K562 (cell line): ENCODE data around the gene DPY30. TPM values are rescaled to one million over a fixed set of nuclear protein-coding genes. Genes with fewer than 3 reads are reported as not detected.

Experiments used
- ATAC-seq: fragments of 200-7000 bp; cut with Tn5 transposase; 3 replicates; pipeline ENCODE4 v1.9.1; 2020; ENCODE audit warnings: moderate library complexity
- BruUV-seq: library from RNA; stranded (reverse); fragments of 400-500 nt; replicated peaks from 2 replicates; lab custom pipeline; 2021; lab: Mats Ljungman, UMichigan
- CTCF ChIA-PET: fragments of 300-600 bp; formaldehyde crosslinking; extraction: SDS; loops from one replicate; lab custom pipeline; 2021; ENCODE audit warnings: low intra/inter-chr PET ratio; lab: Yijun Ruan, JAX
- POLR2A ChIA-PET: fragments of 300-600, 350-650 bp; sonication (Branson Sonifier 250); formaldehyde crosslinking; extraction: SDS; loops from one replicate; lab custom pipeline; 2021; ENCODE audit warnings: antibody characterized with exemption, inconsistent platforms; lab: Yijun Ruan, JAX
- DNase-seq, 4 experiments: peaks; one replicate each; pipeline versions ENCODE4 v3.0.0 to v3.0.0-alpha.2; 2011 to 2018; ENCODE audit warnings: low spot score in 3 of 4, mixed read lengths in 3 of 4; ENCODE audit errors: extremely low read depth in 1 of 4
- FAIRE-seq: peaks from 2 replicates; lab custom pipeline; 2011; peaks lifted over from hg19 to GRCh38; lab: Jason Lieb, UNC
- H2AFZ ChIP-seq: 2 replicates; pipeline ENCODE4 v1.6.0; 2011; ENCODE audit warnings: low read depth, low read length, control low read depth, inconsistent platforms
- H3K27ac ChIP-seq: fragments of 200-600 bp; 3 replicates; pipeline ENCODE4 v1.8.0; 2011; ENCODE audit warnings: low read depth, mild to moderate bottlenecking, control low read depth, inconsistent platforms, low read length, moderate library complexity, mixed read lengths; ENCODE audit errors: extremely low read depth
- H3K27me3 ChIP-seq, 2 experiments: fragments of 300-600 bp in 1 of 2; 2 replicates in 1 of 2; 3 replicates in 1 of 2; pipeline versions ENCODE4 v1.6.0 to v1.8.0; 2011; ENCODE audit warnings: inconsistent platforms in 2 of 2, low read length in 2 of 2, mild to moderate bottlenecking in 1 of 2, mixed read lengths in 1 of 2, moderate library complexity in 1 of 2; ENCODE audit not compliant: control insufficient read depth in 2 of 2, insufficient read depth in 2 of 2
- H3K36me3 ChIP-seq: fragments of 300-600 bp; 3 replicates; pipeline ENCODE4 v1.8.0; 2011; ENCODE audit warnings: mild to moderate bottlenecking, low read length, inconsistent platforms; ENCODE audit not compliant: control insufficient read depth, insufficient read depth
- H3K4me1 ChIP-seq, 2 experiments: fragments of 200-600 bp in 1 of 2; replicated peaks in 1 of 2; 2 replicates in 1 of 2; 3 replicates in 1 of 2; pipeline versions ENCODE4 v1.5.1 to v1.8.0; 2011; ENCODE audit warnings: inconsistent platforms in 2 of 2, low read length in 2 of 2, mild to moderate bottlenecking in 1 of 2, mixed read lengths in 1 of 2, moderate library complexity in 1 of 2; ENCODE audit not compliant: control insufficient read depth in 2 of 2, insufficient read depth in 2 of 2
- H3K4me2 ChIP-seq: 2 replicates; pipeline ENCODE4 v1.6.1; 2011; ENCODE audit warnings: low read length, control low read depth, inconsistent platforms, mixed read lengths; ENCODE audit not compliant: insufficient read depth
- H3K4me3 ChIP-seq: fragments of 200-600 bp; sonication (generic), shearing (Covaris generic); 2 replicates; pipeline ENCODE4 v1.5.1; 2016; ENCODE audit warnings: control low read depth, inconsistent platforms
- H3K79me2 ChIP-seq: fragments of 200-600 bp; 3 replicates; pipeline ENCODE4 v1.8.0; 2011; ENCODE audit warnings: low read length, inconsistent platforms; ENCODE audit not compliant: control insufficient read depth, insufficient read depth
- H3K9ac ChIP-seq, 2 experiments: 2 replicates each; pipeline versions ENCODE4 v1.6.0 to v1.6.1; 2011; ENCODE audit warnings: low read depth in 2 of 2, low read length in 2 of 2, control low read depth in 1 of 2, inconsistent platforms in 1 of 2, mild to moderate bottlenecking in 1 of 2, mixed read lengths in 1 of 2; ENCODE audit not compliant: insufficient read depth in 1 of 2
- H3K9me1 ChIP-seq: one replicate; pipeline ENCODE4 v1.6.0; 2011; ENCODE audit warnings: inconsistent platforms, mild to moderate bottlenecking, low read length, moderate library complexity; ENCODE audit not compliant: control insufficient read depth, insufficient read depth
- H3K9me3 ChIP-seq: replicated peaks from 2 replicates; pipeline ENCODE4 v1.5.1; 2011; ENCODE audit warnings: low read depth, low read length, inconsistent platforms; ENCODE audit not compliant: control insufficient read depth, insufficient read depth
- H4K20me1 ChIP-seq: replicated peaks from 2 replicates; pipeline ENCODE4 v1.6.1; 2011; ENCODE audit warnings: low read length, inconsistent platforms, mixed read lengths; ENCODE audit not compliant: control insufficient read depth, insufficient read depth
- CBFA2T3 ChIP-seq: fragments of 450-650 bp; IDR thresholded peaks from 2 replicates; pipeline ENCODE4 v1.6.1; 2017
- MEIS2 ChIP-seq: fragments of 450-650 bp; IDR thresholded peaks from 2 replicates; pipeline ENCODE4 v1.6.1; 2014; ENCODE audit warnings: mild to moderate bottlenecking; ENCODE audit not compliant: partially characterized antibody
- ZNF174 ChIP-seq: fragments of 250-450 bp; sonication (Bioruptor Pico); IDR thresholded peaks from 2 replicates; pipeline ENCODE4 v1.4.0; 2020; ENCODE audit warnings: mild to moderate bottlenecking
- ZNF316 ChIP-seq: fragments of 450-650 bp; IDR thresholded peaks from 2 replicates; pipeline ENCODE4 v1.6.1; 2016
- WGBS: fragments of 100-300 bp; shearing (Covaris generic); methylation state at CpG from one replicate; pipeline ENCODE4 v1.1.6; 2016; ENCODE audit warnings: low coverage, mixed read lengths; ENCODE audit not compliant: insufficient coverage; ENCODE audit errors: missing lambda C conversion rate; 5-methylcytosine and 5-hydroxymethylcytosine counted together
- in situ Hi-C: fragments of 300-500 bp; cut with MboI; formaldehyde crosslinking; loops from 4 replicates; pipeline ENCODE4 v1.15.0; 2018; ENCODE audit warnings: inconsistent platforms, mixed read lengths
- intact Hi-C: fragments of 100-400 bp; cut with micrococcal nuclease; formaldehyde crosslinking; loops from 2 replicates; pipeline ENCODE4 v1.14.2; 2022
- polyA plus RNA-seq, 8 experiments: library from polyadenylated mRNA; depleted of rRNA in 4 of 8; stranded (reverse) in 5 of 8; unstranded in 3 of 8; fragments of >200 nt; fragmentation: Nextera tagmentation in 2 of 8; fragmentation: Illumina TruSeq in 1 of 8; extraction: Ambion mirVana in 2 of 8; extraction: Trizol in 1 of 8; gene quantifications; 2 replicates each; pipeline versions ENCODE4 v1.2.1 to v1.2.3, GENCODE V29; 2011 to 2014; ENCODE audit warnings: inconsistent platforms in 1 of 8, missing spikeins in 1 of 8
- total RNA-seq, 7 experiments: library from RNA; depleted of rRNA in 6 of 7; stranded (reverse); fragments of >200 nt in 6 of 7; fragmentation: Illumina TruSeq in 2 of 7; extraction: Trizol in 2 of 7; gene quantifications; 2 replicates each; pipeline versions ENCODE4 v1.2.1 to v1.2.3, GENCODE V29; 2011 to 2021; ENCODE audit warnings: low replicate concordance in 1 of 7
- TF ChIP-seq, protein P1 (sequence below): fragments of 450-650 bp; IDR thresholded peaks from 2 replicates; pipeline ENCODE4 v1.6.1; 2016
- TF ChIP-seq, protein P2 (sequence below), 2 experiments: IDR thresholded peaks in 1 of 2; conservative IDR thresholded peaks in 1 of 2; 2 replicates each; pipeline ENCODE4 v1.6.1; 2016; ENCODE audit warnings: low read depth in 2 of 2, mild to moderate bottlenecking in 1 of 2, missing compliant biosample characterization in 1 of 2, missing genetic modification characterization in 1 of 2, moderate library complexity in 1 of 2
- TF ChIP-seq, protein P3 (sequence below), 3 experiments: fragments of 200-800 bp in 1 of 3; fragments of 250-450 bp in 1 of 3; fragments of 450-650 bp in 1 of 3; sonication (Bioruptor Pico) in 1 of 3; sonication (Bioruptor generic) in 1 of 3; formaldehyde crosslinking in 1 of 3; IDR thresholded peaks; 2 replicates each; pipeline versions ENCODE4 v1.6.1 to v1.8.0; 2016 to 2022; ENCODE audit warnings: mild to moderate bottlenecking in 2 of 3, missing genetic modification characterization in 2 of 3, missing compliant biosample characterization in 1 of 3, moderate library complexity in 1 of 3
- TF ChIP-seq, protein P4 (sequence below): fragments of 150-350 bp; IDR thresholded peaks from 2 replicates; pipeline ENCODE4 v1.6.1; 2014; ENCODE audit warnings: low read depth, mild to moderate bottlenecking, low read length, borderline replicate concordance

DPY30 gene
- total and polyA plus RNA-seq, 9 of the 15 experiments (the other 6 are each of a cell fraction or from before 2014, with no cell fraction given) = 64.6 to 402 (median 116) TPM

DNA sequence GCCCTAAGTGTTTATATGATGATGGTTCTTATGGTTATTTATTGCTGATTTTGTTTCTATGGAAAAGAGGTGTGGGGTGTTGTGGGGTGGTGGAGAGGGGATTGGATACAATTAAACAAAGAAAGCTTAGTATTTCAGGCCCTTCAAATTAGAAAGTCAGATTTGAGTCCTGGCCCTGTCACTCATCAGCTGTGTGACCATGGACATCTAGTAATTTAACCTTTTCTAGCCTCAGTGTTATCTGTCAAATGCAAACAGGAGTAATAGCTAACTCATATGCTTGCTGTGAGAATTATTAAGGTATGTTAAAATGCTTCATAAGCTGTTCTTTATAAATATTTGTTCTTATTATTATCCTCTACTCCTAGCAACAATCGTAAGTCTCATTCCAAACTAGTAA lies 26.7 kb downstream of the DPY30 start:
- ChIA-PET POLR2A (interaction anchor here (0.5 to 1.6 kb wide), 8 partner anchors 12 to 153 kb away, joined by 3 to 5 read pairs (median 4); partner anchors contain the start of genes DPY30 and SLC30A6), CTCF (no interaction called here)
- Histone ChIP-seq H3K9me1 (no peaks in the 10 kb centered on the region), H3K36me3 (peaks cover 10% of the 10 kb centered on the region; the same call in 2 of the 3 replicates), H3K27me3 (no peaks in the 10 kb centered on the region), H2AFZ (no peak overlapping the region), H3K4me1 (peaks cover 18 to 24% of the 10 kb centered on the region in 2 experiments), H3K27ac (no peak overlapping the region), H4K20me1 (peaks cover 4% of the 10 kb centered on the region; the same call in 1 of the 2 replicates), H3K4me2 (no peak overlapping the region), H3K9ac (no peak overlapping the region; a peak in 1 of 4 replicates), H3K79me2 (peaks cover 26% of the 10 kb centered on the region), H3K9me3 (no peaks in the 10 kb centered on the region), H3K4me3 (no peak overlapping the region)
- no peak for FAIRE-seq
- DNase-seq = no peak
- TF ChIP-seq MEIS2 (peak; percentile 67), ZNF316 (0 out of 2 replicates have a peak, but pooled peaks have one; percentile 44), ZNF174 (CRISPR knock-in tag) (no peak), CBFA2T3 (0 out of 2 replicates have a peak, but pooled peaks have one; percentile 19)
- TF ChIP-seq, protein P1, sequence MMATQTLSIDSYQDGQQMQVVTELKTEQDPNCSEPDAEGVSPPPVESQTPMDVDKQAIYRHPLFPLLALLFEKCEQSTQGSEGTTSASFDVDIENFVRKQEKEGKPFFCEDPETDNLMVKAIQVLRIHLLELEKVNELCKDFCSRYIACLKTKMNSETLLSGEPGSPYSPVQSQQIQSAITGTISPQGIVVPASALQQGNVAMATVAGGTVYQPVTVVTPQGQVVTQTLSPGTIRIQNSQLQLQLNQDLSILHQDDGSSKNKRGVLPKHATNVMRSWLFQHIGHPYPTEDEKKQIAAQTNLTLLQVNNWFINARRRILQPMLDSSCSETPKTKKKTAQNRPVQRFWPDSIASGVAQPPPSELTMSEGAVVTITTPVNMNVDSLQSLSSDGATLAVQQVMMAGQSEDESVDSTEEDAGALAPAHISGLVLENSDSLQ = peak; percentile 89
- TF ChIP-seq, protein P2, sequence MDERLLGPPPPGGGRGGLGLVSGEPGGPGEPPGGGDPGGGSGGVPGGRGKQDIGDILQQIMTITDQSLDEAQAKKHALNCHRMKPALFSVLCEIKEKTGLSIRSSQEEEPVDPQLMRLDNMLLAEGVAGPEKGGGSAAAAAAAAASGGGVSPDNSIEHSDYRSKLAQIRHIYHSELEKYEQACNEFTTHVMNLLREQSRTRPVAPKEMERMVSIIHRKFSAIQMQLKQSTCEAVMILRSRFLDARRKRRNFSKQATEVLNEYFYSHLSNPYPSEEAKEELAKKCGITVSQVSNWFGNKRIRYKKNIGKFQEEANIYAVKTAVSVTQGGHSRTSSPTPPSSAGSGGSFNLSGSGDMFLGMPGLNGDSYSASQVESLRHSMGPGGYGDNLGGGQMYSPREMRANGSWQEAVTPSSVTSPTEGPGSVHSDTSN (CRISPR knock-in tag; IDR thresholded peaks at IDR 0.05; ENCODE audit: low read depth) = no peak
- TF ChIP-seq, protein P2 (tag; conservative IDR thresholded peaks at IDR 0.05; ENCODE audit: low read depth) = peak; percentile 22; the same call in 1 of the 2 replicates
- TF ChIP-seq, protein P3, sequence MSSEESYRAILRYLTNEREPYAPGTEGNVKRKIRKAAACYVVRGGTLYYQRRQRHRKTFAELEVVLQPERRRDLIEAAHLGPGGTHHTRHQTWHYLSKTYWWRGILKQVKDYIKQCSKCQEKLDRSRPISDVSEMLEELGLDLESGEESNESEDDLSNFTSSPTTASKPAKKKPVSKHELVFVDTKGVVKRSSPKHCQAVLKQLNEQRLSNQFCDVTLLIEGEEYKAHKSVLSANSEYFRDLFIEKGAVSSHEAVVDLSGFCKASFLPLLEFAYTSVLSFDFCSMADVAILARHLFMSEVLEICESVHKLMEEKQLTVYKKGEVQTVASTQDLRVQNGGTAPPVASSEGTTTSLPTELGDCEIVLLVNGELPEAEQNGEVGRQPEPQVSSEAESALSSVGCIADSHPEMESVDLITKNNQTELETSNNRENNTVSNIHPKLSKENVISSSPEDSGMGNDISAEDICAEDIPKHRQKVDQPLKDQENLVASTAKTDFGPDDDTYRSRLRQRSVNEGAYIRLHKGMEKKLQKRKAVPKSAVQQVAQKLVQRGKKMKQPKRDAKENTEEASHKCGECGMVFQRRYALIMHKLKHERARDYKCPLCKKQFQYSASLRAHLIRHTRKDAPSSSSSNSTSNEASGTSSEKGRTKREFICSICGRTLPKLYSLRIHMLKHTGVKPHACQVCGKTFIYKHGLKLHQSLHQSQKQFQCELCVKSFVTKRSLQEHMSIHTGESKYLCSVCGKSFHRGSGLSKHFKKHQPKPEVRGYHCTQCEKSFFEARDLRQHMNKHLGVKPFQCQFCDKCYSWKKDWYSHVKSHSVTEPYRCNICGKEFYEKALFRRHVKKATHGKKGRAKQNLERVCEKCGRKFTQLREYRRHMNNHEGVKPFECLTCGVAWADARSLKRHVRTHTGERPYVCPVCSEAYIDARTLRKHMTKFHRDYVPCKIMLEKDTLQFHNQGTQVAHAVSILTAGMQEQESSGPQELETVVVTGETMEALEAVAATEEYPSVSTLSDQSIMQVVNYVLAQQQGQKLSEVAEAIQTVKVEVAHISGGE (CRISPR knock-in tag; IDR thresholded peaks at IDR 0.05) = no peak
- TF ChIP-seq, protein P4, sequence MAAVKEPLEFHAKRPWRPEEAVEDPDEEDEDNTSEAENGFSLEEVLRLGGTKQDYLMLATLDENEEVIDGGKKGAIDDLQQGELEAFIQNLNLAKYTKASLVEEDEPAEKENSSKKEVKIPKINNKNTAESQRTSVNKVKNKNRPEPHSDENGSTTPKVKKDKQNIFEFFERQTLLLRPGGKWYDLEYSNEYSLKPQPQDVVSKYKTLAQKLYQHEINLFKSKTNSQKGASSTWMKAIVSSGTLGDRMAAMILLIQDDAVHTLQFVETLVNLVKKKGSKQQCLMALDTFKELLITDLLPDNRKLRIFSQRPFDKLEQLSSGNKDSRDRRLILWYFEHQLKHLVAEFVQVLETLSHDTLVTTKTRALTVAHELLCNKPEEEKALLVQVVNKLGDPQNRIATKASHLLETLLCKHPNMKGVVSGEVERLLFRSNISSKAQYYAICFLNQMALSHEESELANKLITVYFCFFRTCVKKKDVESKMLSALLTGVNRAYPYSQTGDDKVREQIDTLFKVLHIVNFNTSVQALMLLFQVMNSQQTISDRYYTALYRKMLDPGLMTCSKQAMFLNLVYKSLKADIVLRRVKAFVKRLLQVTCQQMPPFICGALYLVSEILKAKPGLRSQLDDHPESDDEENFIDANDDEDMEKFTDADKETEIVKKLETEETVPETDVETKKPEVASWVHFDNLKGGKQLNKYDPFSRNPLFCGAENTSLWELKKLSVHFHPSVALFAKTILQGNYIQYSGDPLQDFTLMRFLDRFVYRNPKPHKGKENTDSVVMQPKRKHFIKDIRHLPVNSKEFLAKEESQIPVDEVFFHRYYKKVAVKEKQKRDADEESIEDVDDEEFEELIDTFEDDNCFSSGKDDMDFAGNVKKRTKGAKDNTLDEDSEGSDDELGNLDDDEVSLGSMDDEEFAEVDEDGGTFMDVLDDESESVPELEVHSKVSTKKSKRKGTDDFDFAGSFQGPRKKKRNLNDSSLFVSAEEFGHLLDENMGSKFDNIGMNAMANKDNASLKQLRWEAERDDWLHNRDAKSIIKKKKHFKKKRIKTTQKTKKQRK = no peak
- BruUV-seq = no TSS peak
- 81% methylated on average over 1 of the region's 1 CpG for WGBS
- in situ Hi-C loops = no loop called here
- no peak for ATAC-seq
- intact Hi-C loops = loop anchor here (5.0 kb wide), 1 partner anchor 154 kb away; the partner anchor contains the start of gene SLC30A6
